Tongue (tissue), 2 donors: ENCODE measurements around the gene CHODL. TPM values are rescaled to one million over a fixed set of nuclear protein-coding genes. Genes with fewer than 3 reads are reported as not detected.
A peak's percentile ranks its signal among the peaks of the same experiment; 100 is the strongest.

Source experiments
- DNase-seq: peaks from one replicate; pipeline ENCODE4 v3.0.0-alpha.2; 2015
- total RNA-seq: library from RNA; depleted of rRNA; stranded (reverse); fragments of >200 nt; gene quantifications from one replicate; pipeline ENCODE4 v1.2.3, GENCODE V29; 2014

CHODL gene
- 176 TPM for total RNA-seq

GRCh38 chr21:18244671-18245463 is at the start of gene CHODL:
TSS of gene CHODL (plus strand) at chr21:18244833. CDS start at chr21:18245224, 391 bp downstream.
- peak; percentile 89 for DNase-seq

GRCh38 chr21:18204931-18205330 is 39.7 kb upstream of the CHODL start:
- no peak for DNase-seq

GRCh38 chr21:18218331-18218730 is 26.3 kb upstream of the CHODL start:
- no peak for DNase-seq

GRCh38 chr21:18220498-18220897 is 24.1 kb upstream of the CHODL start:
- no peak for DNase-seq

- DNase-seq: peak; percentile 13
These were observed 22.3 kb upstream of the CHODL start for GRCh38 chr21:18222346-18222745.

- DNase-seq: peak; percentile 86
These were observed 16.4 kb upstream of the CHODL start for GRCh38 chr21:18228060-18228739.

GRCh38 chr21:18235545-18235944 is 9.1 kb upstream of the CHODL start:
- peak; percentile 17 for DNase-seq

GRCh38 chr21:18245464-18245967 is 883 bp downstream of the CHODL start:
- peak; percentile 79 for DNase-seq

GRCh38 chr21:18248171-18248570 is 3.5 kb downstream of the CHODL start:
- DNase-seq: peak; percentile 37

GRCh38 chr21:18249672-18250071 is 5.0 kb downstream of the CHODL start:
- DNase-seq: peak; percentile 49

- DNase-seq: peak; percentile 54
These were observed 6.4 kb downstream of the CHODL start for GRCh38 chr21:18251065-18251464.

GRCh38 chr21:18252256-18252655 is 7.6 kb downstream of the CHODL start:
- peak; percentile 84 for DNase-seq

GRCh38 chr21:18252680-18253079 is 8.0 kb downstream of the CHODL start:
- peak; percentile 67 for DNase-seq

GRCh38 chr21:18253221-18253620 is 8.6 kb downstream of the CHODL start:
- peak; percentile 79 for DNase-seq

- no peak for DNase-seq
These were observed 9.2 kb downstream of the CHODL start for GRCh38 chr21:18253799-18254198.

- no peak for DNase-seq
These were observed 21.3 kb downstream of the CHODL start for GRCh38 chr21:18265944-18266343.

GRCh38 chr21:18267496-18267895 is 22.9 kb downstream of the CHODL start:
- DNase-seq: peak; percentile 54

GRCh38 chr21:18268906-18269305 is 24.3 kb downstream of the CHODL start:
- peak; percentile 69 for DNase-seq

- DNase-seq: peak; percentile 77
These were observed 25.2 kb downstream of the CHODL start for GRCh38 chr21:18269856-18270255.

- no peak for DNase-seq
These were observed 28.8 kb downstream of the CHODL start for GRCh38 chr21:18273400-18273799.

- no peak for DNase-seq
These were observed 29.7 kb downstream of the CHODL start for GRCh38 chr21:18274370-18274769.

GRCh38 chr21:18275781-18276180 is 31.1 kb downstream of the CHODL start:
- no peak for DNase-seq

GRCh38 chr21:18285379-18285778 is 40.7 kb downstream of the CHODL start:
- DNase-seq: no peak
